HG02798 (cell line): ENCODE measurements around the gene SLC35A4.
"Not testable (repeated sequence)": the region's sequence is repeated elsewhere in the genome, so short reads cannot be mapped to it uniquely, and the experiment has no call there.

Experiments
- ATAC-seq: cut with Tn5 transposase; IDR thresholded peaks from one replicate; pipeline ENCODE4 v1.9.1; 2021; ENCODE audit warnings: mild to moderate bottlenecking; ENCODE audit not compliant: unreplicated experiment, poor library complexity

SLC35A4 gene

GRCh38 chr5:140588311-140589070, 23.9 kb downstream of the SLC35A4 start:
- ATAC-seq, result no peak

GRCh38 chr5:140590861-140591260, 26.2 kb downstream of the SLC35A4 start:
- no peak for ATAC-seq

- no peak for ATAC-seq
Observed at GRCh38 chr5:140591747-140592372, 27.2 kb downstream of the SLC35A4 start.

GRCh38 chr5:140593070-140593469, 28.4 kb downstream of the SLC35A4 start:
- ATAC-seq, result not testable (repeated sequence)

- ATAC-seq, result no peak
Observed at GRCh38 chr5:140594169-140594568, 29.5 kb downstream of the SLC35A4 start.

GRCh38 chr5:140595538-140596300, 31.1 kb downstream of the SLC35A4 start:
- no peak for ATAC-seq

GRCh38 chr5:140596321-140596741, 31.7 kb downstream of the SLC35A4 start:
- ATAC-seq, result no peak

- ATAC-seq, result no peak
Observed at GRCh38 chr5:140598836-140599235, 34.2 kb downstream of the SLC35A4 start.

- ATAC-seq, result no peak
Observed at GRCh38 chr5:140600096-140600495, 35.5 kb downstream of the SLC35A4 start.

GRCh38 chr5:140602147-140602546, 37.5 kb downstream of the SLC35A4 start:
- no peak for ATAC-seq

- ATAC-seq, result not testable (repeated sequence)
Observed at GRCh38 chr5:140603446-140603698, 38.7 kb downstream of the SLC35A4 start.

GRCh38 chr5:140603734-140604133, 39.1 kb downstream of the SLC35A4 start:
- ATAC-seq, result no peak

- no peak for ATAC-seq
Observed at GRCh38 chr5:140605879-140606278, 41.3 kb downstream of the SLC35A4 start.

- no peak for ATAC-seq
Observed at GRCh38 chr5:140607031-140607430, 42.4 kb downstream of the SLC35A4 start.

- no peak for ATAC-seq
Observed at GRCh38 chr5:140608722-140609121, 44.1 kb downstream of the SLC35A4 start.

GRCh38 chr5:140609126-140609525, 44.5 kb downstream of the SLC35A4 start:
- no peak for ATAC-seq

GRCh38 chr5:140611020-140611521, 46.4 kb downstream of the SLC35A4 start:
- ATAC-seq, result no peak
